ENCODE measurements around the gene MRPS34.

Gene MRPS34

GRCh38 chr16:1763521-1764511 lies 9.1 kb downstream of the MRPS34 start:
- H3K36me3 ChIP-seq, result peaks cover 71 to 100% (median 95%) of the 10 kb centered on the region in 3 donors
- H3K27ac ChIP-seq, result no peak overlapping the region
- TF ChIP-seq CTCF (IDR thresholded peaks at IDR 0.05), result no peak
- no peak overlapping the region for H3K4me3 ChIP-seq
- no peaks in the 10 kb centered on the region for H3K27me3 ChIP-seq
- intact Hi-C loops (cut with DNase I; ENCODE audit: low total_unique reads), result no loop called here
- peaks cover 0 to 7% (median 0%) of the 10 kb centered on the region in 4 donors for H3K4me1 ChIP-seq
- H3K9me3 ChIP-seq, result no peaks in the 10 kb centered on the region
- no peak for DNase-seq

GRCh38 chr16:1762879-1763520 lies 9.9 kb downstream of the MRPS34 start:
- no peak overlapping the region for H3K4me3 ChIP-seq
- H3K36me3 ChIP-seq, result peaks cover 68 to 100% (median 95%) of the 10 kb centered on the region in 3 donors
- DNase-seq, result no peak
- TF ChIP-seq CTCF (IDR thresholded peaks at IDR 0.05), result no peak
- no peak overlapping the region for H3K27ac ChIP-seq
- intact Hi-C loops (cut with DNase I; ENCODE audit: low total_unique reads), result no loop called here
- H3K27me3 ChIP-seq, result no peaks in the 10 kb centered on the region
- H3K9me3 ChIP-seq, result no peaks in the 10 kb centered on the region
- peaks cover 0 to 5% (median 0%) of the 10 kb centered on the region in 4 donors for H3K4me1 ChIP-seq

DNA sequence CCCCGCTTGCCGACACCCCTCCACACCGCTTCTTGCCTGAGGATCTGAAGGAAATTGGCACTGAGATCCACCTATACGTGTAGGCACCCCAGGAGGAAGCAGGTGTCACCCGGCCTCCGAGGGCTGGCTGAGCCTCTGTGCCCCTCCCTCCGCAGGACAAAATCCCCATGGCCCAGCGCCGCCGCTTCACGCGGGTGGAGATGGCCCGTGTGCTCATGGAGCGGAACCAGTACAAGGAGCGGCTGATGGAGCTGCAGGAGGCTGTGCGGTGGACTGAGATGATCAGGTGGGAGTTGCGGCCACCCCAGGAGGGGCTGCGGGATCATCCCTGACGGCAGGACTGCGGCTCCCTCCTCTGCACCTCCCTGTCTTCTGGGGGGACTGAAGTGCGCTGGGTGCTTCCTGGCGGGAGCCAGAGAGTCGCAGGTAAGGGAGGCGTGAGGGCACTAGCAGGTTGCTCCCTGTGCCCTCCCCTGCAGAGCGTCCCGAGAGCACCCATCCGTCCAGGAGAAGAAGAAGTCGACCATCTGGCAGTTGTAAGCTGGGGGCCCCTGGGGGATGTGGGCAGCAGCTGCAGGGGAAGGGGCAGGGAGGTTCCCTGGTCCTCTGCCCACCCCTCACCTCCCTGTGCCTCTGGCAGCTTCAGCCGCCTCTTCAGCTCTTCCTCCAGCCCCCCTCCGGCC lies 10.6 kb downstream of the MRPS34 start:
- TF ChIP-seq CTCF (IDR thresholded peaks at IDR 0.05), result no peak
- Histone ChIP-seq H3K9me3 (no peaks in the 10 kb centered on the region), H3K27ac (no peak overlapping the region), H3K36me3 (peaks cover 67 to 100% (median 95%) of the 10 kb centered on the region in 3 donors), H3K4me3 (no peak overlapping the region), H3K27me3 (no peaks in the 10 kb centered on the region), H3K4me1 (peaks cover 0 to 4% (median 0%) of the 10 kb centered on the region in 4 donors)
- intact Hi-C loops (cut with DNase I; ENCODE audit: low total_unique reads), result no loop called here
- no peak for DNase-seq

- no peak overlapping the region for H3K27ac ChIP-seq
- intact Hi-C loops (cut with DNase I; ENCODE audit: low total_unique reads), result no loop called here
- no peaks in the 10 kb centered on the region for H3K9me3 ChIP-seq
- no peak for DNase-seq
- no peak for TF ChIP-seq CTCF (IDR thresholded peaks at IDR 0.05)
- peaks cover 62 to 96% (median 93%) of the 10 kb centered on the region in 3 donors for H3K36me3 ChIP-seq
- no peak overlapping the region for H3K4me3 ChIP-seq
- no peaks in the 10 kb centered on the region for H3K4me1 ChIP-seq
- no peaks in the 10 kb centered on the region for H3K27me3 ChIP-seq
These were observed 11.2 kb downstream of the MRPS34 start for GRCh38 chr16:1761751-1762150.

- intact Hi-C loops (cut with DNase I; ENCODE audit: low total_unique reads), result no loop called here
- no peaks in the 10 kb centered on the region for H3K27me3 ChIP-seq
- no peak for DNase-seq
- H3K4me1 ChIP-seq, result no peaks in the 10 kb centered on the region
- no peaks in the 10 kb centered on the region for H3K9me3 ChIP-seq
- peaks cover 54 to 88% (median 84%) of the 10 kb centered on the region in 3 donors for H3K36me3 ChIP-seq
- H3K4me3 ChIP-seq, result no peak overlapping the region
- H3K27ac ChIP-seq, result no peak overlapping the region
- TF ChIP-seq CTCF (IDR thresholded peaks at IDR 0.05), result no peak
These were observed 12.0 kb downstream of the MRPS34 start for GRCh38 chr16:1760911-1761310.
